GM10847 (cell line): Measurements from ENCODE around the gene CCBE1.

Experiments used
- POLR2A ChIP-seq: IDR thresholded peaks from 2 replicates; pipeline ENCODE4 v1.6.1; 2011; ENCODE audit not compliant: insufficient read length; ENCODE audit errors: extremely low read depth

Gene CCBE1

DNA sequence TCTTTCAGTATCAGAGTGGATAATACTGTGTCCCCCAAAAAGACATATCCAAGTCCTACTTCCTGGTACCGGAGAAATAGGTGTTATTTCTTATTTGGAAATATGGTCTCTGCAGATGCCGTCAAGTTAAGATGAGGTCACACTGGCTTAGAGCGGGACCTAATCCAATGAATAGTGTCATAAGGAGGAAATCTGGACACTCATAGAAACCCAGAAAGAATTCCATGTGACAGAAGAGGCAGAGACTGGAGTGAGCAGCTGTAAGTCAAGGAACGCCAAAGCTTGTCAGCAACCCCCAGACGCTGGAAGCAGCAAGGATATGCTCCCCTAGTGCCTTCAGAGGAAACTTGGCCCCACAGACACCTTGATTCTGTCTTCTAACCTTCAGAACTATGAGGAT lies 69.8 kb downstream of the CCBE1 start:
- no peak for TF ChIP-seq POLR2A

DNA sequence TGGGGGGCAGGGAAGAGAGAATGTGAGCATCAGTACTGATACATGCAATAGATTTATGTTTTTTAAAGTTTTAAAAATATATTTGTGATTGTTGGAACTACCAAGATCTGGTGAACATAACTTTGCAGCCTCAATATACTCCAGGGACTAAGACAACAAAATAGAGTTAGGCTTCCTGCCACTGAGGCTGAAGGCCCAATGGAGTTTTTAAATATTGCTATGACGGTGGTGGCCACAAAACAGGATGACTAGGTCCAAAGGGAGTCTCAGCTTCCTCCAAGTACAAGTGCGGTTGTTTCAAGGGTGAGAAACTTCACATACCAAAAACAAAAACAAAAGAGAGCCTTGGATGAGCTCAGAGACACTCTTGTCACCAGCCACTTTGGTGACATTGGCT lies 72.9 kb downstream of the CCBE1 start:
- no peak for TF ChIP-seq POLR2A

DNA sequence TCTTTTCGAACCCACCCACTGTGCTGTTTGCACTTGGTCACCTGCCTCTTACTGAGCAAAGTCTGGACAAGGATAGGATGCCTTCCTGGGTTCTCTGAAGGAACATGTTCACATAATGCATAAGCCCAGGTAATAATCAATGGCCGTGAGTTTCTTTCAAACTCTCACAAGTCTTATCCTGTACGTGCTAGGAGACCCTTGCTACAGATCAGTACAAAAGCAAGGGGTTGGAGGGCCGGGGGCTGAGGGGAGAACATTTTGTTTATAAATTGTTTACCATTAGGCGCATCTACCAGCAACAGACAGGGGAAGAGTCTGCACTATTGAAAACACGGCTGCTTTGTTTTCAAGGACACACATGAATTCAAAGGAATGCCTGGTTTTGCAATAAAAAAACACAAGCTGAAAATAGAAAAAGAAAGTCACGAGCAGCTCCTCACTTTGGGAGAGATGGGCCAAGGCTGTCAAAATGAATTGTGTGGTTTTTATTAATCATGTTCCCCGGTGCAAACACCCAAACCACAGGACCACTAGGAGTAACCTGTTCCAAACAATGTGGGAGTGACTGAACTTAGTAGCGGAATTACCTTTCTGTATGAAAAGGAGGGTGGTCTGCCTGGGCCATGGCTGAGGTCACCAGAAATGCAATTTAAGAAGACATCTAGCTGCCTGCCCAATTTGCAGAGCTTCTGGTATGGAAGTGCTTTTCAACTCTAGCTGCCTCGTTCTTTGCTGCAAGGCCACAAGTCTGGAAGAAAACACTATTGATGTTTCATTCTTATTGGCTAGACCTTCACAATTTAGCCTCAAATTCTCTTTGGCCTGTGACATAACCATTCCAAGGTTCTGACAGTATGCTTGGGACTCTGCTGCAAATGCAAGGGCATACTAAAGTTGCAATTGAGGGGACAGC lies 73.5 kb downstream of the CCBE1 start:
- TF ChIP-seq POLR2A: no peak

DNA sequence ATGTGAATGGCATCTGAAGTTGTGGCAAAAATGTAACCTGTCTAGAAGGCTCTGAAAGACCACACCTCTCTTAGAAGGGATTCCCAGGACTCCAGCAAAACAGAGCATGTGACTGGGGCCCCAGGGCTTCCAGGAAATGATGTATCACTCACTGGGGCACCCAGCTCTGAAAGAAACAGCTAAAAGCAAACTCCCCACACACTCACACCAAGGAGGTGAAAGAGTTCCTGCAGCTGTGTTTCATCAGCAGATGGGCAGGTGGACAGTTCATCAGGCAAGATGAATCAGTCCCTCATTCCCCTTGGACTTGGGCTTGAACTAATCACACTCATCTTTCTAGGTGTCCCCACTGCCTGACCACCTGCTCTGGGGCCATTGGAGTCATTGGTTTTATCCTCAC lies 76.2 kb downstream of the CCBE1 start:
- TF ChIP-seq POLR2A: no peak

DNA sequence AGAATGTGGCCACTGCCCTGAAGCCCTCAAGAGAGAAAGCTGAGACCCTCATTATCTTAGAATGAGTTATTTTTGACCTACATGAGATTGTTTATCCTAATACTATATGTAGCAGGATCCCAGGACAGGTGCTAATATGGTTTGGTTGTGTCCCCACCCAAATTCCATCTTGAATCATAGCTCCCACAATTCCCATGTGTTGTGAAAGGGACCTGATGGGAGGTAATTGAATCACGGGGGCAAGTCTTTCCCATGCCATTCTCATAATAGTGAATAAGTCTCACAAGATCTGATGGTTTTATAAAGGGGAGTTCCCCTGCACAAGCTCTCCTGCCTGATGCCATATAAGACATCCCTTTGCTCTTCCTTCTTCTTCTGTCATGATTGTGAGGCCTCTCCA lies 76.8 kb downstream of the CCBE1 start:
- no peak for TF ChIP-seq POLR2A

DNA sequence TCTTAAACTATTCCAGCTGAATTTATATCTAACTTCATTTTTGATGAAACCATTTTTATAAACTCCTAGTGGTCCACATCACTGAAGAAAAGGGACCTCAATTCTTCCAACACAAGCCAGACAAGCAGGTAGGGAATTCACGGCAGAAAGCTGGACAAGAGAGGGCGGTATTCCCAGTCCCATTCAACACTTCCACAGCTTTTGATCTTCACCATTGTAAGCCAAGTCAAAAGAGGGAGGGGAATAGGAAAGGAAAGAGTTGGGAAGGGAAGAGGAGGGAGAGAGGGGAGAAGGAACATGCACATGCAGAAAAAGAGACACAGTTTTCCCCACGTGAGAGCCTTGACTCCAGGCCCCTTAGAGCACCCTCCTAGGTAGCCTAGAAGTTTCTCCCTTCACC lies 77.4 kb downstream of the CCBE1 start:
- no peak for TF ChIP-seq POLR2A

DNA sequence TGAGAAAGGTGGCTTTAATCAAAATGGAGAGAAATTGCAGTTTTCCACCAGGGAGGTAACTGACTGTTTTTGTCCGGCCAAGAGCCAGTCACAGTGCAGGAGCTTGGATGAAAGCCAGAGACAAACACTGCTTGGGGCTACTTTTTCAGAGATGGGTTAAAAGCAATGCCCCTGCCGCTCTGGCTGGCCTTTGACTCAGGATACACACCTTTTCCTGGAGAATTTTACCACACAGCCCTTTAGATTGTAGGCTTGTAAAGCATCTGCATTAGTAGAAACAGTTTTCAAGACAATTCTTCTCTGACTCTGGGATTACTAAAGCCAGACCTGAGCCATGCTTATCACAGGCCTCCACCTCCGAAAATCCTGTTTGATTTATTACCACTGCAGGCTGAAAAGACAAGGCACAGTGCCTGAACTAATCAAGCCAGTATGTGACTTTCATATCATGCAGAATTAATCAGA lies 79.7 kb downstream of the CCBE1 start:
- TF ChIP-seq POLR2A: no peak

DNA sequence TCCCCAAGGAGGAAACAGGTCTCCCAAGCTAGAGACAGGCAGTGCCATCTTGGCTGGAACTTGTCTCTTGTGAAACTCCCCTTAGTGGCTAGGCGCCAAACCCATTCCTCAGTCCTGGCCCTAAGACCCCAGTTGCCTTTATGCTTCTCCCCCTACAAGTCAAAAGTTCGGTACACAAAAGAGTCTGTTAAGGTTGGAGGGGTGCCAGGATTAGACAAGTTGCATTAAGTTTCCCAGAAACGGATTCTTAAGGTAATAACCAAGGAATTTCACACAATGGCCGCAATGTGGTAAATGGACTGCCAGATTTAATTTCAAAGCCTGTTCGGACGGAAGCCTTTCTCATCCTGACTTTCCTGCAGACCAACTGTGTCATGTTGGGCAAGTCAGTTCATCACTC lies 80.7 kb downstream of the CCBE1 start:
- no peak for TF ChIP-seq POLR2A

DNA sequence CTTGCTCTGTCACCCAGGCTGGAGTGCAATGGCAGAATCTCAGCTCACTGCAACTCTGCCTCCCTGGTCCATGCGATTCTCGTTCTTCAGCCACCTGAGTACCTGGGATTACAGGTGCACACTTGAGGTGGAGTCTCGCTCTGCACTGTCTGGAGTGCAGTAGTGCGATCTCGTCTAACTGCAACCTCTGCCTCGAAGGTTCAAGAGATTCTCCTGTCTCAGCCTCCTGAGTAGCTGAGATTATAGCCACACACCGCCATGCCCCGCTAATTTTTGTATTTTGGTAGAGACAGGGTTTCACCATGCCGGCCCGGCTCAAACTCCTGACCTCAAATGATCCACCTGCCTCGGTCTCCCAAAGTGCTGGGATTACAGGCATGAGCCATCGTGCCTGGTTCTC lies 83.3 kb downstream of the CCBE1 start:
- TF ChIP-seq POLR2A: no peak

DNA sequence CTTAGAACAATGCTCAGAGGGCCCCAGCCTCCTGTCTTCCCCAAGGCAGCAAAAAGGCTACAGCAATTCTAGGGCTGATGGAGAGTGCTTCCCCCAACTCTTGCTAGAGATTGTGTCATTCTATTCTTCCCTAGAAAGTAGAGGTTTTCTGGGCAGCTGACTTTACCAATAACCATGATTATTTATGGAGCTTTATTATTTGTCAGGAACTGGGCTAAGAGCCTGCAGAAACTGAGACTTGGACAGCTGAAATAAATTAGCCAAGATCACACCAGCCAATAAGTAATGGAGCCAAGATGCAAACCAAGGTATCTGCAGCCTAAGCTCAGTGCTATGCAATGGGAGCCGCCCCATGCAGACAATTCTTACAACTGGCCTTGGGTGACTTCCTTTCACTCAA lies 84.8 kb downstream of the CCBE1 start:
- TF ChIP-seq POLR2A: no peak

DNA sequence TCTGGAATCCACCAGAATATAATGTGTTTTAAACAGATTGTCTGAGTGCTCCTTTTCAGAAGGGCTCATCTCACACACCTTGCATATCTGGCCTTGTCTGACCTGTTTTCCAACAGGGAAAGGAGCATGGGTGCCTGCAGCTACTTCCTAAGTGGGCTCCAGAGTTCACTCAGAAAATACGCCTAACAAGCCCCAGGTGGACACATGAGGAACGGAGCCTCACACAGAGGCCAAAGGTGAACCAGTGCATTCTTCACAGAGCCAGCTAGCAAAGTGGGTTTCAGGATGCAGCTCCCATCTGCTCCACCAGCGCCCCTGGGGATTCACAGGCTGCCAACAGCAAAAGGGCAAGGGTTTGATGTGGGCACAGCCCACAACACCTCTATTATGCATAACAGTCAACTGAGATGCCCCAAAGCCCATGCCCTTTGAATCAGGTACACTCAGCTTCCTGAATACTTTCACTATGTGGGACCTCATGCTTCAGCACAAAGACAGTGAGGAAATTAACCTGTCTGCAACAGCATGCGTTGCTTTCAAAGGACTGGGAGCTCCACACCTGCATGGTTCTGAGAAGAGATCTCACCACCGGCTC lies 86.6 kb downstream of the CCBE1 start:
- TF ChIP-seq POLR2A: no peak

DNA sequence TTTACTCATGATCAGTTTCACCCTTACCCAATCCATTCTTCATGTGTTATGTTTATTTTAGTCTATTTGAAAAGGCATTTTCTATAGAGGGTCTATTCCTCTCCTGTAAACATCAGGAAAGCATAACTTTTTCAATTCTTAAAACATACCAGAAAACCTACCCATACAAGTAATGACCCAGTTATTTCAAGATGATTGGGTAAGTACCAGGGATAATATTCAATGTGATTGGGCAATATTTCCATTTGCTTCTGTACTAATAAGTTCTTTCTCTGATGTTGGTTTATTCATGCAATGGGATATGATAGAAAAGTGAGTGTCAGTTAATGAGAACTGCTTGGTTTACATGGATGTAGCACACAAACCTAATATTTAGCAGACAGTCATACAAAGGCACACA lies 87.6 kb downstream of the CCBE1 start:
- no peak for TF ChIP-seq POLR2A

DNA sequence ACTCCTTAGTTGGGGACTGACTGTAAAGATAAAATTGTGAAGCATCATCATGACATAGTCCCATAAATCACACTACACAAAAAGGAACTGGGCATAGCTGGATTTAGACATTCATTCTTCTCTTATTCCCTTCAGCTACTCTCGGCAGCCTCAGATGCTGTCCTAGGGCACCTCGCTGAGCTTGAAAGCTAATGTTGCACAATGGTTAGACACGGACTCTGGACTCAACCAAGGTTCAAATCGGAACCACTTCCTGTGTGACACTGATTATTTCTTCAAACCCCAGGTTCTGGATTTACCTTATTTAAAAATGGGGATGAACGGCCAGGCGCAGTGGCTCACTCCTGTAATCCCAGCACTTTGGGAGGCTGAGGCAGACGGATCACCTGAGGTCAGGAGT lies 89.8 kb downstream of the CCBE1 start:
- TF ChIP-seq POLR2A: no peak

DNA sequence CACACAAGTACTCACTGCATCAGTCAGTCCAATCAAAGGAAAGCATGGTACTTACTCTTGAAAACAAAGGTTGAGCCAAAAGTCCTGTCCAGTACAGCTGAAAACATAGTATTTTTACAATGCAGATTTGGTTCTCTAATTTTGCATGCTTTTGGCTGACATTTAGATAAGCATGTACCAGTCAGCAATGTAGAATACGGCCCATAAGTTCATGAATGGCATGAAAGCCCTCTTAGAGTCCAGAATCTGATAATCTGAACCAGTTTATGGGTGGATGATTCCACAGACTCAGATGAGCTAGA lies 90.2 kb downstream of the CCBE1 start:
- no peak for TF ChIP-seq POLR2A

DNA sequence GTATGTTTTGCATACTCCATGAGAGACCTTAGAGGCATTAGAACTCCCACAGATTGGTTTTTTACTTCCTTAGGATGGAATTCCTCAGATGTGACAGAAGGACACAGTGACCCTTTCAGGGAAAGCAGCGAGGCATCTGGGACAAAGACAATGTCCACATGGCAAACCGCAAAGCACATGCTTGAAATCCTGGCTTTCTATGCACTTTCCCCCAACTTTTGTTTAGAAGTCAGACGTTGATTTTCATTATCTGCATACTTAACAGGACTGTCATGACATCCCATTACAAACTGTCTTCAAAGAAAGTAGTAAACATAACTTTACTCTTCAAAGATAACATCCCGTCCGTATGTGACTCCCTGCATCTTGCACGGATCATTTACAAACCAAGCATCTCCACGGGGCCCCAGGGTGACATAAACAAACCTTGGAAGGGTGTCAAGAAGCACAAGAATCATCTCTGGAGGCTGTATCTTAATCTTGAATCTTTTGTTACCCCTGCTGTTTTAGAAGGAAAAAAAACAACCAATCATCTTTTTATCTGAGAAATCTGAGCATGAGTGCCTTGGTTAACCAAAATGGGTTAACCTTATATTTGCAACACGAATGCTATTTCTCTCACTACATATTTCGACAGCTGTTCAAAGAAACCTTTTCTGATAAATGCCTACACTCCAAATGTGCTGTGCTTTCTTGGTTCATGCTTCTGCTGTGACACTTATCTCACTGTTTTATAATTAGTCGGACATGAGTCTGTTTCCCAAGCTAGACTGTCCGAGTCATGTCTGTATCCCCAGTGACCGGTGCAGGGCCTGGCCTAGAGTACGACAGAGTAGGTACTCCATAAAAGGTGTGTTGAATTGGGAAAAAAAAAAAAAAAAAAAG lies 90.8 kb downstream of the CCBE1 start:
- no peak for TF ChIP-seq POLR2A
